ENCODE data around the gene LYPD4. TPM values are rescaled to one million over a fixed set of nuclear protein-coding genes. Genes with fewer than 3 reads are reported as not detected.
"Not testable (repeated sequence)": the region's sequence is repeated elsewhere in the genome, so short reads cannot be mapped to it uniquely, and the experiment has no call there.

Gene LYPD4
- total RNA-seq, 1 donor from 2014 or later, result not detected

DNA sequence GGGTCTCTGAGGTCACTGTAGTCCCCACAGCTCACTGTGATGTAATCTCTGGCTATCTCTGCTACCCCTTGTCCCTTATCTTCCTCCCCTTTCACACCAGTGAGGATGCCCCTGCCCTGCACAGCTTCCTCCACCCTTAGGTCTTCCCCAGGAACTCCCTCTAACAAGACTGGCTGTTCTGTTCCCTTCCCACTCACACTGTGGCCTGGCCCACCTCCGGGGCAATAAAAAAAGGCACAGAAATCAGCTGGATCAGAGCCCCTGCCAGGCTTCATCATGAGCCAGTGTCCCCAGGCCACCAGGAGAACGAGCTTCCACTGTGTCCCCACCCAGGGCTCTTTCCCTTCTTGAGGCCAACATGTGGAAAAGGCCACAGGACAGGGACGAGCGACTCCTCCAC is 43.5 kb downstream of the LYPD4 start:
- DNase-seq (ENCODE audit: low read depth in 2 of 2), result no peak

GRCh38 chr19:41799444-41800000 is 45.0 kb downstream of the LYPD4 start:
- no peak for DNase-seq (ENCODE audit: low read depth in 2 of 2)

DNA sequence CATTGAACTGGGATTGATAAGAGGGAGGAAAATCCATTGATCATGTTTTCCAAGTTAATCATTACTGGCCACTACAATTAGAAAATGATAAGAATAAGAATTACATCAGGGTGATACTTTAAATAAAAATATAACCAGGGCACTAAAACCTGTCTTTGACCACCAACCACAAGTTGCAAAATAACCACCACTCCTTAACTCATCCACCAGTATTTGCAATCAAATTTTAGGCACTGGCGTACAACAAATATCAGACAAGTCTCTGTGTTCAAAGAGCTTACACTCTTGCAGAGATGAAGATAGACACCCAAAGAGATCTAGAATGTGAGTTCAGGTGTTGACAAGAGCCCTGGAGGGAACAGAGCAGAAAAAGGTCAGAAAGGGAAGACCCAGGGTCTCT is 47.6 kb downstream of the LYPD4 start:
- no peak for DNase-seq (ENCODE audit: low read depth in 2 of 2)

- DNase-seq (ENCODE audit: low read depth in 2 of 2), result no peak
Measured at GRCh38 chr19:41796362-41796761, 48.1 kb downstream of the LYPD4 start, which contains the start of gene CEACAM3. TSS of gene CEACAM3 (plus strand) at chr19:41796587. CDS start at chr19:41796678, 91 bp downstream.

DNA sequence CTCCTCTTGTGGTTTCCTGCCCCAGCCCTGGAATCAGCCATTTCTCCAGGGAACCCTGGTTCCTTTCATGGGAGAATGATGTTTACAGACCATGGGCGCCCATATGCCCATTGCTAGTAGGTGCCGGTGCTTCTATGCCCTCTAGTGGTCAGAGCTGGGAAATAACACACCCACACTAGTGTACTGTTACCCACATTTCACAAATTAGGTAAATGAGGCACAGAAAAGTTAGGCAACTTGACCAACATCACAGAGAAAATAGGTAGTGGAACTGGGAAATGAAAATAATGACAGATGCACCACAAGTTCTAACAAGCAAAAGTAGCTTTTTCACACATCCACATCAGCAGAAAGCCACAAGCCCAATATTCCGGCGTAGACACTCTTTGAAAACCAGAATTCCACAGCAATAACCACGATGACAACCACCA is 49.4 kb downstream of the LYPD4 start:
- peak; percentile 42 to 50 for DNase-seq (ENCODE audit: low read depth in 2 of 2)

DNA sequence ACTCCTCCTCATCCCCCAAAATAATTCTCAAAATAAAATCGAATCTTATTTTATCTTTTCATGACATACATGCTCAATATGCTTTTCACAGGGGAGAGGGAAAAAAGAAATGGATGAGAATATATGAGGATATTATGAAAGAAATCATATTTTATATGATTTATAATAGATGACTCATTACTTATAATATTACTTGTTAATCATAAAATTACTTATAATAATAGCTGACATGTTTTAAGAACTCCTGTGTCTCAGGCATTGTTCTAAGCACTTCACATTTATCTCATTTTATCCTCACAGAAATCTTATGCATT is 51.1 kb downstream of the LYPD4 start:
- no peak for DNase-seq (ENCODE audit: low read depth in 2 of 2)

DNA sequence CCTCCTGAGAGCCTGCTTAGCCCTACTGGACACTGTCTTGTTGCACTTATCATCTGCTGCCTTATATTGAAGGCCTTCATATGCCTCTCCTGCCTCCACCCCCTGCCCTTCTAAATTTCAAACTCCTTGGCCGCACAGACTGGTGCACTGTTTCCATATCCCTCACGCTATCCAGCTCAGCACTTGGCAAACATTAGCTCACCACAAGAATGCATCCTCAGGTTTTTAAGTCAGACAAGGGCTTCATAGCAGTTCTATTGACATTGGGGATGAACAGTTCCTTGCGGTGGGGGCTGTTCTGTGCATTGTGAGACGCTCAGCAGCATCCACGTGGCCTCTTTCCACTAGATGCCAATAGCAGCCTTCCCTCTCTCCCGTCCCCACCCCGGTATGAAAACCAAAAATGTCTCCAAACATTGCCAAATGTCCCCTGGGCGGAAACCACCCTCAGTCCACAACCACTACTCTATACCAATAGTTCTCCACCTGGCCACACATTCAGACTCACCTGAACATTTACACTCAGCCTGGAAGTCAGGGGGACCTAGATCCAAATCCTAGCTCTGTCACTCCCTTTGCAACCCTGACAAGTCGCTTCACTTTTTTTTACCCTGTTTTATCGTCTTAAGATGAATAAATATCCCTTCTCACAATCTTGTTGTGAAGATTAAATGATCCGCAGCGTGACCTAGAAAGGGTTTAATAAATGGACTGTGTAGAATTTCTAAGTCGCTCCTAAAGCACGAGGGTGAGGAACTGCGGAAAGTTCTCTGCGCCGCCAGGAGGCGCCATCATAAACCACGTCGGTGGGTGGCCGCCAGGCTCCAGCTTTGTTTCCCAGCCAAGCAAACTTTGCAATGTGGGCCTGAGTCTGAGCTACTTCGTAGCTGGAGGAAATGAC is 51.7 kb downstream of the LYPD4 start:
- DNase-seq (ENCODE audit: low read depth in 2 of 2), result peak; percentile 70 to 74

- not testable (repeated sequence) for DNase-seq (ENCODE audit: low read depth in 2 of 2)
Measured at GRCh38 chr19:41789053-41789452, 55.4 kb downstream of the LYPD4 start.

GRCh38 chr19:41788518-41788917 is 56.0 kb downstream of the LYPD4 start:
- DNase-seq (ENCODE audit: low read depth in 2 of 2), result not testable (repeated sequence)

Other genes with a start within 250 kb of the LYPD4 start
- gene CEACAM4, start 217.6 kb downstream of the LYPD4 start, total RNA-seq, result not detected in 2 replicates
- gene CEACAM7, start 156.4 kb downstream of the LYPD4 start, total RNA-seq, result 0.44 and 0.60 TPM in 2 replicates
- not detected in 2 replicates for gene CEACAM5, start 136.1 kb downstream of the LYPD4 start, total RNA-seq
- not detected in 2 replicates for gene CEACAM6, start 89.2 kb downstream of the LYPD4 start, total RNA-seq
- gene CEACAM3, start 48.1 kb downstream of the LYPD4 start, total RNA-seq, result not detected in 2 replicates
- not detected in 2 replicates for gene DMRTC2, start 359 bp upstream of the LYPD4 start, total RNA-seq
- 1,113 and 1,209 TPM in 2 replicates for gene RPS19, start 15.6 kb upstream of the LYPD4 start, total RNA-seq
- gene CD79A, start 32.6 kb upstream of the LYPD4 start, total RNA-seq, result not detected in 2 replicates
- gene ARHGEF1, start 38.5 kb upstream of the LYPD4 start, total RNA-seq, result 24.0 and 34.7 TPM in 2 replicates
- not detected in 2 replicates for gene ERFL, start 83.8 kb upstream of the LYPD4 start, total RNA-seq
- 125 and 173 TPM in 2 replicates for gene RABAC1, start 114.6 kb upstream of the LYPD4 start, total RNA-seq
- under 0.01 TPM in 1 of 2 replicates, not detected in the other for gene ATP1A3, start 149.5 kb upstream of the LYPD4 start, total RNA-seq
- gene GRIK5, start 225.5 kb upstream of the LYPD4 start, total RNA-seq, result not detected in 2 replicates
- 6.3 and 9.1 TPM in 2 replicates for gene ZNF574, start 231.5 kb upstream of the LYPD4 start, total RNA-seq

Measured in lung microvascular endothelial cell (primary cell).